Measurements from ENCODE around the gene GNA14.

GRCh38 chr9:77554586-77555105, 93.5 kb downstream of the GNA14 start:
- TF ChIP-seq POLR2A (IDR thresholded peaks at IDR 0.05) (no peak), CTCF (IDR thresholded peaks at IDR 0.05) (no peak)

All from right lobe of liver (tissue), 4 donors.